Activated effector memory CD4-positive, alpha-beta T cell treated with anti-CD3 and anti-CD28 coated beads, Interleukin-2, amount 50 U/mL, for 16 hours (primary cell): ENCODE measurements around the gene AKR1A1.

Experiments used
- DNase-seq: peaks from one replicate; pipeline ENCODE4 v3.0.0-alpha.2; 2020

The AKR1A1 gene

GRCh38 chr1:45570631-45571030 lies 20.0 kb downstream of the AKR1A1 start:
- DNase-seq = no peak

DNA sequence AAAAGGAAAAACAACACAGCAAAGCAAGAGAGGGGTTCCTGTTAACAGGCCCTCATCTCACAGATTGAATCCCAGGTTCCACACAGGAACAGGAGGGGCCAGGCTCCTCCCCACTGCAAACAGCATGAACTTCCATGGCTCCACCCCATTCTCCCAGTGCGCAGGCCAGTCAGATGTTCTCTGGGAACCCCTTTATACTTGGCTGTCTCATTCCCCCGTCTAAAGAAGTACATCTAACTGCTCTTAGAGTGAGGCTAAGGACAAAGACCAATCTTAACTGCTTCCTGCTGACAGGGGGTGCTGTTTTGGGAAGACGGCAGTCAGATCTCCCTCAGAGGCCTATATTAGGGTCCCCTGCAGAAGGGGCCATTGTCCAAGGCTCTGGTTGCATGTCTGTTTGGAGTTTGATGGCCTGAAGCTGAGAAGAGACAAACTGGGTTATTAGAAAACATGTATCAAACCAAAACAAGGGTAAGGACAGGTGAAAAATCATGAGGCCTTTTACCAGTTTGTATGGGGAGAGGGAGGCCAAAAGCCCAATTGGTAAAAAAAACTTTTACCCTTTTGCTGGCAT lies 22.7 kb downstream of the AKR1A1 start:
- DNase-seq = peak; percentile 8

- peak; percentile 2 for DNase-seq
Observed at GRCh38 chr1:45574105-45574626, 23.5 kb downstream of the AKR1A1 start.

- DNase-seq = peak; percentile 97
Observed at GRCh38 chr1:45583264-45583665, 32.6 kb downstream of the AKR1A1 start.

GRCh38 chr1:45583666-45584350 lies 33.2 kb downstream of the AKR1A1 start, which contains the start of gene NASP:
NASP (plus strand) TSS chr1:45584041; CDS start chr1:45584147, 106 bp downstream.
- peak; percentile 97 for DNase-seq

DNA sequence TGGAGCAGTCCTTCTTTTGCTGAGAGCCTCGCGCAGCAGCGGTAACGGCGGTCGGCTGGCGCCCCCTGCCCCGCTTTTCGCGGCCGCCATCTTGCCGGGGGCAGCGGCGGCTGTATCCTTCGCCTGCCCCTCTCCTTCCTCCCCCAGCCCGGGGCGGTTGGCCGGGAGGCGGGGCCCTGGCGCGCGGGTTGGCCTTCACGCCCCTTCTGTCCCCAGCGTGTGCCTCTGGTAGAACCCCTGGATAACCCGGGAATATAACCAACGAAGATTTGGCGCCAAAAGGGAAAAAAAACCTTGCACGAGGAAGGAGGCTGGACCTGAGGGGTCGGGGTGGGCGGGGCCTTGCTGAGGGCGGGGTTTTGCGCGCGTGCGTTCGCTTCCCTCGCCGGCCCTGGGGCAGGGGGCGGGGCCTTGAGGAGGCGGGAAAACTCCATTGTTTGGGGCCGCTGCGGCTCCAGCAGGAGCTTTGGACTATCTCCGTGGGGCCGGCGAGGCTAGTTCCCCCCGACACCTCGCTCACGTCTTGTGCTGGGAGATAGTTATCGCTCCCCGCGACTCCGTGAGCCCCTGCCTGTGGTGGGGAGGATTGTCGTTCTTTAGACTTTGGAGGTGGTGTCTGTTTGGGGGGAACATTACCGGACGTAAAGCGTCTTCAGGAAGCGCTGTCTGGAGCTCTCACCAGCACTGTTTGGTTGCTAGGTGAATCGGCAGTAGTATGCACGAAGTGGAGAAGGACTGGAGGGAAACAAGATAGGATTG lies 33.9 kb downstream of the AKR1A1 start:
- peak; percentile 95 for DNase-seq

DNA sequence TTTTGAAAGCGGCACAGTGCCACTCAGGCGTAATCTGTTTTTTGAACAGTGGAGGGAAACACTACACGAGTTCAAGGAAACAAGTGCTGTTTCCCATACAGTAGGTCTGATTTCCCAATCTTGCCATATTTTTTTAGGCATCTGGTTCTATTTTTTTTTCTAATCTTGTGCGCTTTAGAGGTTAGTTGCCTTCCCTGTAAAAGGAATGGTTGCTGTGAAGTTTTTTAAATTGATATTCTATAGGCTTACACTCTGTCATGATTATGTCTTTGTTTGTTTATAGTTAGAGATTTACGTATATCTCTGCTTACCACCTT lies 34.4 kb downstream of the AKR1A1 start:
- DNase-seq = no peak

GRCh38 chr1:45585496-45586075 lies 35.0 kb downstream of the AKR1A1 start:
- peak; percentile 60 for DNase-seq

DNA sequence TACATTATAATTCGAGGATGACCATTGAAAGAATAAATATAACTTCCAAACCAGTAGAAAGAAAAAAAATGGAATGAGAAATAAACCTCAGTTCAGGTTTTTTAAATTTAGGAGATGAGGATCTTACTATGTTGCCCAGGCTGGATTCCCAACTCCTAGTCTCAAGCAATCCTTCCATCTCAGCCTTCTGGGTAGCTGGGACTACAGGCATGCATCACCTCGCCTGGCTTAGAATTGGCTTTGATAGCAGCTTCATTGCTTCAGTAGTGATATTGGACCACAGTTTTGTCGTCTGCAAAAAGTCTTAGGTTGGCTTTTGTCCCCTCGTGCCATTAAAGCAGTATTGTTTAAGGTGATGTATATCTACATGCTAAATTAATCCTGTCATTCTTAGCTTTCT lies 36.1 kb downstream of the AKR1A1 start:
- DNase-seq = peak; percentile 58

DNA sequence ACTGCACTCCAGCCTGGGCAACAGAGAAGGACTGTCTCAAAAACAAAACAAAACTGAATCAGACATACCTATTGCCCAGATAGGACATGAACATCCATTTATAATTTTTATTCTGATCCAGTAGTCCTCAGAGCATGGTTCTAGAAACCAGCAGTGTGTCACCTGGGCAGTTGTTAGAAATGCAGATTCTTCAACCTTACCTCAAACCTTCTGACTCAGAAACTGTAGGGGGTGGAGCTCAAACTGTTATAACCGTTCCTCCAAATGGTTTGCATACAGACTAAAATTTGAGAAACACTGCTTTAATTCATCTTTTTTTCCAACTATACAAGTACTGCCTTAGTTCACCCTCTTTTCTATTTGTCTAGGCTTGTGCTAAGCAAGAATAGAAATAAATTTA lies 39.2 kb downstream of the AKR1A1 start:
- no peak for DNase-seq

DNA sequence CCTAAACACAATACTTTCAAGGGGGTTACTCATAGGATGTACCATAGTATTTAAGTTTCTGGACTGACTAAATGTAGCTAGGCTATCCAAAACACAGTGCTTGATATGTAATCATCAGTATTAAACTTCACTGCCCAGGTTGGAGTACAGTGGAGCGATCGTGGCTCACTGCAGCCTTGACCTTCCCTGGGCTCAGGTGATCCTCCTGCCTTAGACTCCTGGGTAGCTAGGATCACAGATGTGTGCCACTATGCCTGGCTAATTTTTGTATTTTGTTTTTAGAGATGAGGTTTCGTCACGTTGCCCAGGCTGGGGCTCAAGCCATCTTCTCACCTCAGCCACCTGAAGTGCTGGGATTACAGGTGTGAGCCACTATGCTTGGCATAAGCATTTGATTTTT lies 43.8 kb downstream of the AKR1A1 start:
- DNase-seq = no peak

GRCh38 chr1:45596765-45597164 lies 46.1 kb downstream of the AKR1A1 start:
- peak; percentile 46 for DNase-seq

DNA sequence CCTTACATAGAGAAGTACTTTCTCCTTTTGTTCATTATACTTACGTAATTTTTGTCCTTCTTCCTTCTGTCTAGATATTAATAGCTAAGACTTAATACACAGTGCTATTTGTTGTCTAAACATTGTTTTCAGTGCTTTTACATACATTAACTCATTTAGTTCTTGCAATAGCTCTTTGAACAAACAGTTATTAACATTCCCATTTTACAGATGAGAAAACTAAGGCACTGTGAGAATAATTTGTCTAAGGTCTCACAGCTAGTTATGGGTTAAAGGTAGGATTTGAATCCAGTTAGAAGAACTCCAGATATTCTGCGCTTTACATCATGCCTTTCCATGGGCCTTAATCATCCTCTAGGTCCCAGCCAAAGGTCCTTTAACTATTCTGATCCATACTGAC lies 53.6 kb downstream of the AKR1A1 start:
- DNase-seq = no peak

GRCh38 chr1:45607404-45608074 lies 56.9 kb downstream of the AKR1A1 start:
- DNase-seq = no peak

DNA sequence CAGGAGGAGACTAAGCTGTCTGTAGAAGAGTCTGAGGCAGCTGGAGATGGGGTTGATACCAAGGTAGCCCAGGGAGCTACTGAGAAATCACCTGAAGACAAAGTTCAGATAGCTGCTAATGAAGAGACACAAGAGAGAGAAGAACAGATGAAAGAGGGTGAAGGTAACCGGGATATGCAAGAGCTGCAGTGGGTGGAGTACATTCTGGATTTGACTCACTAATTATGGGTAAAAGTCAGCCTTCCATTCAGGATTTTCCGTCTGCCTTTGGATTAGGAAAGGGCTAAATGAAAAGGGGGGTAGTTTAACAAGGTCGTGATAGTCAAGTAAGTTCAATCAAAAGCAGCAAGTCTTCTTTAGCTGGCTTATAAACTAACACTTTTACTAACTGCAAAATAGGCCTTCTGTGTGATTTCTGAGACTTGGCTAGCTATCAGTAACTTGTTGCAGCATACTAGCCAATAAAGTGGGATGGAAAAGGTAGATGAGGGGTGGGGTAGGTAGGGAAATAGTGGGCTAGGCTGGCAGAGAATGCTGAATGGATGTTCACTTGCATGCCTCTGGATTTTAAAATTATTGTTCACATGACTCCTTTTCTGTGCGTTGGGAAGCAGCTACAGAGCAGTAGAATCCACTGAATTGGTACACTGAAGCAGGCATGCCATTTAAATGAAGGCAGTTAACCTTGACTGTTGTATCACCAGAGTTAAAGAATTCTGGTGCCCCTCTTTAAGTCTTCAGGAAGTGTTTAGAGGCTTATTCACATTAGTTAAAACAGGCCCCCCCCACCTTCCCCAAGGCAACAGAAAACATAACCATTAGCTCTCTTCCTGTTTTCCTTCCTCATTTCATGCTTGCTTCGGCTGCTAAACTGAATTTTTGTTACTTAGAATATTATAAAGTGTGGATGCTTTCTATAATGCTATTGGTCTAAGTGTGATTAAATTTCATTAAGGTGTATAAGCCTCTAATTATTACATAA lies 57.8 kb downstream of the AKR1A1 start:
- no peak for DNase-seq

GRCh38 chr1:45610589-45611226 lies 60.1 kb downstream of the AKR1A1 start:
- no peak for DNase-seq

GRCh38 chr1:45612941-45613579 lies 62.4 kb downstream of the AKR1A1 start:
- DNase-seq = no peak

DNA sequence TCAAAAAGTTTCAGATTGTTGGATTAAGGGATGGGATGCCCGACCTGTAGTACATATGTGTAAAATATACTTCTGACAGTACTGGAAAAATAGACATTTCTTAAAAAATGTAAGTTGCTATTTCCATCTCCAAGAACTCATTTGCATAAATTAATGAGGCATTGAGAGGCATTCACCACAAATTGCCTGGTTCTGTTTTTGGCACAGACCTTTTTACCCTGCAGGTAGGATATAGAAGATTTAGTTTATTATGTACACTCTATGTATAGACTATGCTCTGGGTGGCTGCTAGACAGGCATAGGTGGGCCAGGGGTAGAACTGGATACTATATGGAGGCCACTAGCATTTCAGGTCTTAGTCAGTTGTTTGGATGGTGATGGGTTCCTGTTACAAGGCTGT lies 65.3 kb downstream of the AKR1A1 start:
- no peak for DNase-seq

GRCh38 chr1:45617618-45618017 lies 67.0 kb downstream of the AKR1A1 start:
- no peak for DNase-seq

DNA sequence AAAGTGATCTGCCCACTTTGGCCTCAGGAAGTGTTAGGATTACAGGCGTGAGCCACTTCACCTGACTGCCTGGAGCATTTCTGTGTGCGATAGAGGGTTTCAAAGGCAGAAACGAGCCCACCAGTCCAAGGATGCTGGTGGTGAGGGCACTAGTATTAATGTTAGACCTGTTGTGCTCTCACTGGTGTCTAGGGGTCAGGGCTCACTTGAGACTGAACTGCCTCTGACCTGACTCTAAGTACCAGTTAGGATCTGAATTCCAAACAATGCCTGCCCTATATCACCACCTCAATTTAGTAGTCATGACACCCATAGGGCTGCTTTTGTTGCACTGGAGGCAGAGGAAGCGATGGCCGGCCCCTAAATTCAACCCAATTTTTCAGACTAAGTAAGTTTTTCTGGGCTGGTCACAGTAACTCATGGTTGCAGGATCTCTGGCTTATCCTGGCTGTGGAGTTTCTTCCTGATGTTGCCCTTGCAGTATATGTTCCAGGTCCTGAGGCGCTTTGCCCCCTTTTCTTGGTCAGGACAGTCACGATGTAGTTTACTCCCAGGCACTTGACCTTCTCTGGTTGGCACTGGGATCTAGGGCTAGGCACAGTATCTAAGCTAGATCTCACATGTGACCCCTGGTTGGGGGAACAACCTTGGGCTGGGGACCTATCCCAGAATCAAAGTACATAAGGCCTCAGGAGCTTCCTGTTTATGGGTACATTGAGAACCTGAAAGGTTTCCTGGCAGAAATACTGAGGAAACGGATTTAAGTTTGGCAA lies 68.7 kb downstream of the AKR1A1 start:
- no peak for DNase-seq
